ENCODE data around the gene STX8.

- TF ChIP-seq GLI4 (tag by site-specific recombination; IDR thresholded peaks at IDR 0.05) (no peak), KLF9 (tag by site-specific recombination; IDR thresholded peaks at IDR 0.05; ENCODE audit: low read depth) (no peak), TCF7L2 (IDR thresholded peaks at IDR 0.05; ENCODE audit: borderline replicate concordance, low read depth, low read length) (no peak), ZEB2 (tag by site-specific recombination; IDR thresholded peaks at IDR 0.05) (no peak), ZNF239 (tag by site-specific recombination; IDR thresholded peaks at IDR 0.05) (no peak), ZNF624 (tag by site-specific recombination; IDR thresholded peaks at IDR 0.05) (no peak), PBX3 (CRISPR knock-in tag; IDR thresholded peaks at IDR 0.05) (no peak)
Observed at GRCh38 chr17:9336817-9337216, 238.8 kb downstream of the STX8 start.

Measured in HEK293 (cell line).